DOHH2 (cell line): ENCODE data around the gene DZIP3.
"Not testable (repeated sequence)": the region's sequence is repeated elsewhere in the genome, so short reads cannot be mapped to it uniquely, and the experiment has no call there.

Experiments
- H3F3A ChIP-seq: fragments of 200-600 bp; sonication (generic), shearing (Covaris generic); 2 replicates; pipeline ENCODE4 v1.6.0; 2016; ENCODE audit warnings: antibody characterized with exemption, mild to moderate bottlenecking; ENCODE audit not compliant: control insufficient read depth, insufficient read depth
- H3K27ac ChIP-seq: fragments of 200-600 bp; sonication (generic); 2 replicates; pipeline ENCODE4 v1.5.1; 2014; ENCODE audit warnings: low read depth, mild to moderate bottlenecking, low read length, moderate library complexity
- H3K27me3 ChIP-seq: fragments of 200-600 bp; sonication (generic); 2 replicates; pipeline ENCODE4 v1.6.1; 2014; ENCODE audit warnings: mild to moderate bottlenecking, low read length, mixed read lengths; ENCODE audit not compliant: control insufficient read depth
- H3K36me3 ChIP-seq: fragments of 200-600 bp; sonication (generic); 2 replicates; pipeline ENCODE4 v1.6.1; 2014; ENCODE audit warnings: mild to moderate bottlenecking, low read length, moderate library complexity, mixed read lengths; ENCODE audit not compliant: control insufficient read depth
- H3K4me1 ChIP-seq: fragments of 200-600 bp; sonication (generic); 2 replicates; pipeline ENCODE4 v1.6.1; 2014; ENCODE audit warnings: mild to moderate bottlenecking, low read length, mixed read lengths; ENCODE audit not compliant: control insufficient read depth
- H3K4me2 ChIP-seq: fragments of 200-600 bp; sonication (generic); 2 replicates; pipeline ENCODE4 v1.6.0; 2014; ENCODE audit warnings: mild to moderate bottlenecking, low read length, moderate library complexity
- H3K4me3 ChIP-seq: fragments of 200-600 bp; sonication (generic); 2 replicates; pipeline ENCODE4 v1.5.1; 2014; ENCODE audit warnings: mild to moderate bottlenecking, low read length, mixed read lengths
- H3K79me2 ChIP-seq: fragments of 200-600 bp; sonication (generic); 2 replicates; pipeline ENCODE4 v1.6.1; 2014; ENCODE audit warnings: mild to moderate bottlenecking, low read length, mixed read lengths; ENCODE audit not compliant: control insufficient read depth
- H3K9me2 ChIP-seq: fragments of 200-600 bp; sonication (generic); replicated peaks from 2 replicates; pipeline ENCODE4 v1.6.1; 2014; ENCODE audit warnings: mild to moderate bottlenecking, low read length, mixed read lengths; ENCODE audit not compliant: control insufficient read depth
- H3K9me3 ChIP-seq: fragments of 200-600 bp; sonication (generic); 2 replicates; pipeline ENCODE4 v1.6.1; 2014; ENCODE audit warnings: antibody characterized with exemption, low read length, mixed read lengths; ENCODE audit not compliant: control insufficient read depth, insufficient read depth
- H4K20me1 ChIP-seq: fragments of 200-600 bp; sonication (generic); 2 replicates; pipeline ENCODE4 v1.6.0; 2014; ENCODE audit warnings: low read depth, mild to moderate bottlenecking, antibody characterized with exemption, low read length, moderate library complexity; ENCODE audit not compliant: control insufficient read depth, insufficient read depth
- EZH2phosphoT487 ChIP-seq: fragments of 200-600 bp; sonication (generic); IDR thresholded peaks from 2 replicates; pipeline ENCODE4 v1.6.1; 2017; ENCODE audit warnings: borderline replicate concordance, mild to moderate bottlenecking, antibody characterized with exemption, low read length, moderate library complexity, mixed read lengths
- TF ChIP-seq, protein P1 (sequence below): fragments of 200-600 bp; sonication (generic); IDR thresholded peaks from one replicate; pipeline ENCODE4 v1.5.1; 2014; ENCODE audit warnings: antibody characterized with exemption, mild to moderate bottlenecking, low read depth, low read length; ENCODE audit not compliant: poor library complexity, severe bottlenecking

DZIP3 gene

DNA sequence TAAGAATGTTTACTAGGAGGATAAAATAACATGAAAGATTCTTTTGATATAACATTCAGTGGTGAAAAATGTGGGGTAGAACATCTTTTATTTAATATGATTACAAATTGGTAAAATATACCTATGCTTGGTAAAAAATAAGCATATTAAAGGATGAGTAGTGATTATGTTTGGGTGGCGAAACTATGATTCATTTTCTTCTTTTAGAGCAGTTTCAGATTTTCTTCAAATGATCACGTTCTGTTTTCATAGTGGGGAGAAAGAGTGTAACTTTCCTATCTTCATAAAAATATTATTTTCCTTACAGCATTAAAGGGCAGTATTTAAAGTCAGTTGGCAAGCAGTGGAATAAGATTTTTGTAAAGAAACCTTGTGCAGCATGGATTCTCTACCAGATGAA lies 15.5 kb downstream of the DZIP3 start:
- Histone ChIP-seq H3K9me2 (no peaks in the 10 kb centered on the region), H4K20me1 (no peaks in the 10 kb centered on the region), H3K79me2 (no peaks in the 10 kb centered on the region), H3K4me3 (no peak overlapping the region), H3K4me1 (peaks cover 7% of the 10 kb centered on the region), H3K27me3 (no peaks in the 10 kb centered on the region), H3K4me2 (no peak overlapping the region), H3K9me3 (no peaks in the 10 kb centered on the region), H3K27ac (no peak overlapping the region), H3F3A (no peaks in the 10 kb centered on the region), H3K36me3 (no peaks in the 10 kb centered on the region)
- TF ChIP-seq, protein P1, sequence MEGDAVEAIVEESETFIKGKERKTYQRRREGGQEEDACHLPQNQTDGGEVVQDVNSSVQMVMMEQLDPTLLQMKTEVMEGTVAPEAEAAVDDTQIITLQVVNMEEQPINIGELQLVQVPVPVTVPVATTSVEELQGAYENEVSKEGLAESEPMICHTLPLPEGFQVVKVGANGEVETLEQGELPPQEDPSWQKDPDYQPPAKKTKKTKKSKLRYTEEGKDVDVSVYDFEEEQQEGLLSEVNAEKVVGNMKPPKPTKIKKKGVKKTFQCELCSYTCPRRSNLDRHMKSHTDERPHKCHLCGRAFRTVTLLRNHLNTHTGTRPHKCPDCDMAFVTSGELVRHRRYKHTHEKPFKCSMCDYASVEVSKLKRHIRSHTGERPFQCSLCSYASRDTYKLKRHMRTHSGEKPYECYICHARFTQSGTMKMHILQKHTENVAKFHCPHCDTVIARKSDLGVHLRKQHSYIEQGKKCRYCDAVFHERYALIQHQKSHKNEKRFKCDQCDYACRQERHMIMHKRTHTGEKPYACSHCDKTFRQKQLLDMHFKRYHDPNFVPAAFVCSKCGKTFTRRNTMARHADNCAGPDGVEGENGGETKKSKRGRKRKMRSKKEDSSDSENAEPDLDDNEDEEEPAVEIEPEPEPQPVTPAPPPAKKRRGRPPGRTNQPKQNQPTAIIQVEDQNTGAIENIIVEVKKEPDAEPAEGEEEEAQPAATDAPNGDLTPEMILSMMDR = no peak
- no peak for TF ChIP-seq EZH2phosphoT487

DNA sequence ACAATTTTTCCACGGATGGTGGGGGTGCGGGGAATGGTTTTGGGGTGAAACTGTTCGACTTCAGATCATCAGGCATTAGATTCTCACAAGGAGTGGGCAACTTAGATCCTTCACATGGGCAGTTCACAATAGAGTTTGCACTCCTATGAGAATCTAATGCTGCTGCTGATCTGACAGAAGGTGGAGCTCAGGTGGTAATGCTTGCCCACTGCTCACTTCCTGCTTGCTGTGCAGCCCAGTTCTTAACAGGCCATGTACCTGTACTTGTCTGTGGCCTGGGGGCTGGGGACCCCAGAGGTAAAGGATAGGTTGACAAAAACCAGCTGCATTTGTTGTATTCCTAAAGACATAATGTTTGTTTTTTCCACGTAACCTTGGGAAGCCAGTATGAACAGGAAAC lies 16.0 kb downstream of the DZIP3 start:
- Histone ChIP-seq H3K4me2 (no peak overlapping the region), H3K9me3 (no peaks in the 10 kb centered on the region), H3K79me2 (no peaks in the 10 kb centered on the region), H3K4me1 (peaks cover 7% of the 10 kb centered on the region), H3K4me3 (no peak overlapping the region), H3K9me2 (no peaks in the 10 kb centered on the region), H3K27ac (no peak overlapping the region), H3K27me3 (no peaks in the 10 kb centered on the region), H4K20me1 (no peaks in the 10 kb centered on the region), H3F3A (no peaks in the 10 kb centered on the region), H3K36me3 (no peaks in the 10 kb centered on the region)
- TF ChIP-seq, protein P1 = no peak
- TF ChIP-seq EZH2phosphoT487 = no peak

DNA sequence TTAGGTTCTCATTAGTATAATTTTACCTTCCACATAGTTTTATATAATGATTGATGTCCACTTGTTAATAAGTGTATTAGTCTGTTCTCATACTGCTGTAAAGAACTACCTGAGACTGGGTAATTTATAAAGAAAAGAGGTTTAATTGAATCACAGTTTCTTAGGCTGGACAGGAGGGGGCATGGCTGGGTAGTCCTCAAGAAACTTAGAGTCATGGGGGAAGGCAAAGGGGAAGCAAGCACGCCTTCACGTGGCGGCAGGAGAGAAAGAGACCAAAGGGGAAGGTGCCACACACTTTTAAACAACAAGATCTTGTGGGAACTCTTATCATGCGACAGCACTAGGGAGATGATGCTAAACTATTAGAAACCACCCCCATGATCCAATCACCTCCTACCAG lies 19.2 kb downstream of the DZIP3 start:
- Histone ChIP-seq H3K27ac (no peak overlapping the region), H3K4me1 (peaks cover 3% of the 10 kb centered on the region), H3K4me3 (no peak overlapping the region), H3F3A (no peaks in the 10 kb centered on the region), H3K4me2 (no peak overlapping the region), H3K27me3 (no peaks in the 10 kb centered on the region), H3K9me2 (no peaks in the 10 kb centered on the region), H3K9me3 (no peaks in the 10 kb centered on the region), H3K79me2 (no peaks in the 10 kb centered on the region), H4K20me1 (no peaks in the 10 kb centered on the region), H3K36me3 (no peaks in the 10 kb centered on the region)
- no peak for TF ChIP-seq EZH2phosphoT487
- TF ChIP-seq, protein P1 = no peak

DNA sequence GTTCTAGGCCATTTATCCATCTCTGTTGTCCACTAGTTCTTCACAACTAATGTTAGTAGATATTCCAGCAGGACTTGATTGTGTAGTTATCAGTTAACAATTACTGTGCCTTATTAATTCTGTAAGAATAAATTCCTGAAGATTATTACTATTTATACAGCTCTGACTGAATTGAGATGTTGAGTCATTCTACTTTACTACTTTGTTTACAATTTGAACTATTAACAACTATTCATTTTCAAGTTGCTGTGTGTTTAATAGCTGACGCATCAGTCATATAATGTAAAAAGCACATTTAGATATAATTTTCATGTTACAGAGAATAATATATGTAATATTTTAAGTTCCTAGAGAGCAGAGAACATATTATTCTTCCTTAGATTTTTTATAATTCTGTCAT lies 21.1 kb downstream of the DZIP3 start:
- no peaks in the 10 kb centered on the region for H3K79me2 ChIP-seq
- no peaks in the 10 kb centered on the region for H3K4me1 ChIP-seq
- no peak overlapping the region for H3K4me2 ChIP-seq
- no peaks in the 10 kb centered on the region for H3K9me2 ChIP-seq
- H3K9me3 ChIP-seq = no peaks in the 10 kb centered on the region
- no peak overlapping the region for H3K4me3 ChIP-seq
- H4K20me1 ChIP-seq = no peaks in the 10 kb centered on the region
- H3K27me3 ChIP-seq = no peaks in the 10 kb centered on the region
- no peaks in the 10 kb centered on the region for H3F3A ChIP-seq
- no peaks in the 10 kb centered on the region for H3K36me3 ChIP-seq
- TF ChIP-seq EZH2phosphoT487 = no peak
- TF ChIP-seq, protein P1 = no peak
- no peak overlapping the region for H3K27ac ChIP-seq

DNA sequence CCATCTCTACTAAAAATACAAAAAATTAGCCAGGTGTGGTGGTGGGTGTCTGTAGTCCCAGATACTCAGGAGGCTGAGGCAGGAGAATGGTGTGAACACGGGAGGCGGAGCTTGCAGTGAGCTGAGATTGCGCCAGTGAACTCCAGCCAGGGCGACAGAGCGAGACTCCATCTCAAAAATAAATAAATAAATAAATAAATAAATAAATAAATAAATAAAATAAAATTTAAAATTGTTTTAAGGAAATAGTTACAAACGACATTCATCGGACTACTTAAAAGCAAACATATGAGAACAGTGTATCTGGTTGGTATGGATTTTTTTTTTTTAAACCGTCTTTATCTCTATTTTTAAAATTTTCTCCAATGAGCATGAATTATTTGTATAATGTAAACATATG lies 26.6 kb downstream of the DZIP3 start:
- H3K27ac ChIP-seq, H3K4me1 ChIP-seq, H3K36me3 ChIP-seq, H4K20me1 ChIP-seq, H3K4me2 ChIP-seq, H3F3A ChIP-seq, H3K79me2 ChIP-seq, H3K9me3 ChIP-seq, H3K9me2 ChIP-seq, H3K27me3 ChIP-seq, H3K4me3 ChIP-seq: not testable (repeated sequence)
